Astrocyte (in vitro differentiated cells and primary cell): ENCODE data around the gene CACNA2D4. TPM values are rescaled to one million over a fixed set of nuclear protein-coding genes. Genes with fewer than 3 reads are reported as not detected.

Experiments used
- DNase-seq: peaks from one replicate; pipeline ENCODE4 v3.0.0-alpha.2; 2010; ENCODE audit warnings: low read depth
- FAIRE-seq: peaks from 2 replicates; lab custom pipeline; 2011; peaks lifted over from hg19 to GRCh38; lab: Jason Lieb, UNC
- H2AFZ ChIP-seq: 2 replicates; pipeline ENCODE4 v1.6.0; 2012; ENCODE audit warnings: low read depth, low read length, inconsistent platforms
- H3K27ac ChIP-seq: 2 replicates; pipeline ENCODE4 v1.5.1; 2011; ENCODE audit warnings: low read depth, low read length, inconsistent platforms
- H3K27me3 ChIP-seq: 2 replicates; pipeline ENCODE4 v1.6.0; 2011; ENCODE audit warnings: low read length, inconsistent platforms; ENCODE audit not compliant: insufficient read depth
- H3K36me3 ChIP-seq: 2 replicates; pipeline ENCODE4 v1.5.1; 2011; ENCODE audit warnings: low read length, inconsistent platforms; ENCODE audit not compliant: insufficient read depth
- H3K4me1 ChIP-seq: 2 replicates; pipeline ENCODE4 v1.5.1; 2011; ENCODE audit warnings: low read length, inconsistent platforms; ENCODE audit not compliant: insufficient read depth
- H3K4me2 ChIP-seq: 2 replicates; pipeline ENCODE4 v1.6.0; 2012; ENCODE audit warnings: low read length, inconsistent platforms
- H3K4me3 ChIP-seq: 2 replicates; pipeline ENCODE4 v1.5.1; 2011; ENCODE audit warnings: low read depth, mild to moderate bottlenecking, low read length, inconsistent platforms; ENCODE audit not compliant: insufficient read depth
- H3K79me2 ChIP-seq: 2 replicates; pipeline ENCODE4 v1.6.0; 2012; ENCODE audit warnings: mild to moderate bottlenecking, low read length, inconsistent platforms; ENCODE audit not compliant: insufficient read depth
- H3K9ac ChIP-seq: 2 replicates; pipeline ENCODE4 v1.6.0; 2012; ENCODE audit warnings: mild to moderate bottlenecking, low read length, inconsistent platforms
- H3K9me3 ChIP-seq: 2 replicates; pipeline ENCODE4 v1.5.1; 2012; ENCODE audit warnings: low read depth, mild to moderate bottlenecking, low read length, inconsistent platforms; ENCODE audit not compliant: insufficient read depth
- H4K20me1 ChIP-seq: 2 replicates; pipeline ENCODE4 v1.6.0; 2012; ENCODE audit warnings: low read length, inconsistent platforms; ENCODE audit not compliant: insufficient read depth
- H3K27ac Mint-ChIP-seq: one replicate; pipeline ENCODE4 v1.8.0; 2021; ENCODE audit warnings: mild to moderate bottlenecking, mixed read lengths; ENCODE audit not compliant: unreplicated experiment
- H3K27me3 Mint-ChIP-seq: one replicate; pipeline ENCODE4 v1.8.0; 2021; ENCODE audit warnings: low read depth, mixed read lengths; ENCODE audit not compliant: unreplicated experiment
- H3K36me3 Mint-ChIP-seq: one replicate; pipeline ENCODE4 v1.8.0; 2021; ENCODE audit warnings: low read depth, mixed read lengths; ENCODE audit not compliant: unreplicated experiment
- H3K4me1 Mint-ChIP-seq: one replicate; pipeline ENCODE4 v1.8.0; 2021; ENCODE audit warnings: low read depth, mixed read lengths; ENCODE audit not compliant: unreplicated experiment
- H3K4me3 Mint-ChIP-seq: one replicate; pipeline ENCODE4 v1.8.0; 2021; ENCODE audit warnings: mild to moderate bottlenecking, moderate library complexity, mixed read lengths; ENCODE audit not compliant: unreplicated experiment
- H3K9me3 Mint-ChIP-seq: one replicate; pipeline ENCODE4 v1.8.0; 2021; ENCODE audit warnings: mild to moderate bottlenecking, mixed read lengths; ENCODE audit not compliant: unreplicated experiment
- CTCF ChIP-seq: IDR thresholded peaks from 2 replicates; pipeline ENCODE4 v1.5.1; 2011; ENCODE audit warnings: low read depth, mild to moderate bottlenecking, inconsistent platforms, low read length, moderate library complexity; ENCODE audit not compliant: insufficient read depth
- EZH2 ChIP-seq: IDR thresholded peaks from 2 replicates; pipeline ENCODE4 v1.6.1; 2012; ENCODE audit warnings: mild to moderate bottlenecking, low read length, inconsistent platforms; ENCODE audit not compliant: insufficient read depth
- total RNA-seq: library from RNA; stranded (reverse); gene quantifications from 2 replicates; pipeline ENCODE4 v1.2.1, GENCODE V29; 2021

CACNA2D4 gene
- total RNA-seq, 1 donor from 2014 or later, result 0.09 TPM

GRCh38 chr12:1927751-1928351 lies 9.4 kb upstream of the CACNA2D4 start:
- Mint-ChIP-seq H3K9me3 (no peaks in the 10 kb centered on the region), H3K4me1 (peaks cover 5% of the 10 kb centered on the region), H3K36me3 (no peaks in the 10 kb centered on the region), H3K4me3 (no peak overlapping the region), H3K27me3 (peaks cover 57% of the 10 kb centered on the region), H3K27ac (no peak overlapping the region)
- Histone ChIP-seq H4K20me1 (peaks cover 3% of the 10 kb centered on the region), H3K4me1 (peaks cover 9% of the 10 kb centered on the region), H3K4me2 (no peak overlapping the region), H3K9ac (no peak overlapping the region), H3K36me3 (no peaks in the 10 kb centered on the region), H3K27ac (no peak overlapping the region), H3K9me3 (no peaks in the 10 kb centered on the region), H3K4me3 (no peak overlapping the region), H3K79me2 (no peaks in the 10 kb centered on the region), H2AFZ (no peak overlapping the region), H3K27me3 (peaks cover 17% of the 10 kb centered on the region)
- no peak for FAIRE-seq
- DNase-seq, result no peak
- TF ChIP-seq EZH2 (no peak), CTCF (no peak)

- H3K9me3 ChIP-seq, result no peaks in the 10 kb centered on the region
- H3K27me3 Mint-ChIP-seq, result peaks cover 55% of the 10 kb centered on the region
- no peaks in the 10 kb centered on the region for H4K20me1 ChIP-seq
- peaks cover 2% of the 10 kb centered on the region for H3K4me1 ChIP-seq
- no peak for FAIRE-seq
- H3K4me3 Mint-ChIP-seq, result no peak overlapping the region
- no peaks in the 10 kb centered on the region for H3K36me3 Mint-ChIP-seq
- no peak overlapping the region for H3K4me3 ChIP-seq
- no peaks in the 10 kb centered on the region for H3K9me3 Mint-ChIP-seq
- H3K4me2 ChIP-seq, result no peak overlapping the region
- no peaks in the 10 kb centered on the region for H3K79me2 ChIP-seq
- no peak overlapping the region for H3K27ac ChIP-seq
- DNase-seq, result no peak
- H2AFZ ChIP-seq, result no peak overlapping the region
- no peak overlapping the region for H3K27ac Mint-ChIP-seq
- H3K27me3 ChIP-seq, result peaks cover 17% of the 10 kb centered on the region
- no peak for TF ChIP-seq CTCF
- TF ChIP-seq EZH2, result no peak
- H3K9ac ChIP-seq, result no peak overlapping the region
- no peaks in the 10 kb centered on the region for H3K4me1 Mint-ChIP-seq
- H3K36me3 ChIP-seq, result no peaks in the 10 kb centered on the region
These were observed 8.7 kb upstream of the CACNA2D4 start for GRCh38 chr12:1927051-1927680.

- no peaks in the 10 kb centered on the region for H3K4me1 Mint-ChIP-seq
- DNase-seq (no peak), FAIRE-seq (no peak)
- H3K27me3 Mint-ChIP-seq, result peaks cover 51% of the 10 kb centered on the region
- Histone ChIP-seq H3K9me3 (no peaks in the 10 kb centered on the region), H3K79me2 (no peaks in the 10 kb centered on the region), H3K4me1 (no peaks in the 10 kb centered on the region), H3K9ac (no peak overlapping the region), H4K20me1 (no peaks in the 10 kb centered on the region), H3K27ac (no peak overlapping the region), H3K36me3 (no peaks in the 10 kb centered on the region), H3K27me3 (peaks cover 17% of the 10 kb centered on the region), H3K4me2 (no peak overlapping the region), H2AFZ (no peak overlapping the region), H3K4me3 (no peak overlapping the region)
- H3K4me3 Mint-ChIP-seq, result no peak overlapping the region
- H3K9me3 Mint-ChIP-seq, result no peaks in the 10 kb centered on the region
- H3K36me3 Mint-ChIP-seq, result no peaks in the 10 kb centered on the region
- TF ChIP-seq EZH2, result no peak
- no peak for TF ChIP-seq CTCF
- H3K27ac Mint-ChIP-seq, result no peak overlapping the region
These were observed 7.8 kb upstream of the CACNA2D4 start for GRCh38 chr12:1926251-1926657.
